Prostate gland (tissue), 2 donors: ENCODE results near the gene MAP1B.

Experiments
- POLR2A ChIP-seq: fragments of 450-650 bp; IDR thresholded peaks from one replicate; pipeline ENCODE4 v1.6.1; 2016; ENCODE audit warnings: antibody characterized with exemption, mild to moderate bottlenecking
- TF ChIP-seq, protein P1 (sequence below), 4 experiments: fragments of 200-600 bp in 2 of 4; fragments of 450-650 bp in 2 of 4; sonication (generic) in 2 of 4; IDR thresholded peaks; 1 replicate in 3 of 4; 2 replicates in 1 of 4; pipeline ENCODE4 v1.5.1; 2016 to 2019; ENCODE audit warnings: antibody characterized with exemption in 4 of 4, mild to moderate bottlenecking in 2 of 4, moderate library complexity in 2 of 4

DNA sequence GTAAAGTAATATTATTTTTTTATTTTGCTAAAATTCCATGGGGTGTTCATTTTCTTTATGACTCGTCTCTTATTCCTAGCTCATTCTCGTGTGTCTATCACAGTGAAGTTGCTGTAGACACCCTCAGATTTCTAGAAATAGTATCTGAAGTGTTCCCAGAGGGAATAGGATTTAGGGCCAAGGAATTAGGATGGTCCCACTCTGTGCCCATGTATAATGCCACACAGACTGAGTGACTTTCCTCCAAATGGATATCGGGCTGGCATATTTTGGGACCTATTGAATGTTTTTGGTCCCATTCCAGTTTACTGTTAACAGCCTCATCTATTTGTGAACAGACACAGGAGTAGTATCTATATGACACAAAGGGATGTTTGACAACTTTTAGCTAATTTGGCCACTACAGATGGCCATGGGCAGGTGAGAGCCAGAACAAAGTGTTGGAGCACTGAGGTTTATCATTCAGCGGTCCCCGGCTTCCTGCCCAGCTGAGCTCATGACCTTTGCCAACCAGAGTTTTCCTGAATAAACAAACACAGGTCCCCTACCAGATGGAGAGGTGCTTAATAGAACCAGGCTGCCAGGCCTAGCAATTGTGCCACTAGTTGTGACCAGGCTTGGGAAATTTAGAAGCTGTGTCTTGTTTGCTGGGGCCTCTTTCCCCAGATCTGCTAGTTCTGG lies 46.9 kb downstream of the MAP1B start:
- TF ChIP-seq, protein P1, sequence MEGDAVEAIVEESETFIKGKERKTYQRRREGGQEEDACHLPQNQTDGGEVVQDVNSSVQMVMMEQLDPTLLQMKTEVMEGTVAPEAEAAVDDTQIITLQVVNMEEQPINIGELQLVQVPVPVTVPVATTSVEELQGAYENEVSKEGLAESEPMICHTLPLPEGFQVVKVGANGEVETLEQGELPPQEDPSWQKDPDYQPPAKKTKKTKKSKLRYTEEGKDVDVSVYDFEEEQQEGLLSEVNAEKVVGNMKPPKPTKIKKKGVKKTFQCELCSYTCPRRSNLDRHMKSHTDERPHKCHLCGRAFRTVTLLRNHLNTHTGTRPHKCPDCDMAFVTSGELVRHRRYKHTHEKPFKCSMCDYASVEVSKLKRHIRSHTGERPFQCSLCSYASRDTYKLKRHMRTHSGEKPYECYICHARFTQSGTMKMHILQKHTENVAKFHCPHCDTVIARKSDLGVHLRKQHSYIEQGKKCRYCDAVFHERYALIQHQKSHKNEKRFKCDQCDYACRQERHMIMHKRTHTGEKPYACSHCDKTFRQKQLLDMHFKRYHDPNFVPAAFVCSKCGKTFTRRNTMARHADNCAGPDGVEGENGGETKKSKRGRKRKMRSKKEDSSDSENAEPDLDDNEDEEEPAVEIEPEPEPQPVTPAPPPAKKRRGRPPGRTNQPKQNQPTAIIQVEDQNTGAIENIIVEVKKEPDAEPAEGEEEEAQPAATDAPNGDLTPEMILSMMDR (IDR thresholded peaks at IDR 0.05), result no peak
- no peak for TF ChIP-seq POLR2A
